K562 (cell line): ENCODE results near the gene PSMA7. TPM values are rescaled to one million over a fixed set of nuclear protein-coding genes. Genes with fewer than 3 reads are reported as not detected.

Experiments
- ARID1B ChIP-seq: fragments of 450-650 bp; IDR thresholded peaks from 2 replicates; pipeline ENCODE4 v1.6.1; 2016; ENCODE audit warnings: antibody characterized with exemption, mild to moderate bottlenecking, inconsistent platforms
- E2F8 ChIP-seq: fragments of 450-650 bp; IDR thresholded peaks from 2 replicates; pipeline ENCODE4 v1.7.1; 2018; ENCODE audit warnings: mild to moderate bottlenecking, low read depth; ENCODE audit not compliant: partially characterized antibody
- FOSL1 ChIP-seq: fragments of 200-800 bp; sonication (Bioruptor generic); conservative IDR thresholded peaks from 2 replicates; pipeline ENCODE4 v1.6.1; 2016; ENCODE audit warnings: missing genetic modification characterization, missing compliant biosample characterization
- HLTF ChIP-seq: fragments of 450-650 bp; IDR thresholded peaks from 2 replicates; pipeline ENCODE4 v1.6.1; 2016
- HMGN3 ChIP-seq: IDR thresholded peaks from 2 replicates; pipeline ENCODE4 v1.6.1; 2011; ENCODE audit warnings: borderline replicate concordance, low read depth, mild to moderate bottlenecking, mixed read lengths, low read length; ENCODE audit not compliant: insufficient read length; ENCODE audit errors: extremely low read depth
- ID3 ChIP-seq, 2 experiments: fragments of 250-450 bp in 1 of 2; fragments of 450-650 bp in 1 of 2; sonication (Bioruptor Pico) in 1 of 2; IDR thresholded peaks; 2 replicates each; pipeline versions ENCODE4 v1.6.1 to v1.8.0; 2016 to 2021; ENCODE audit warnings: mild to moderate bottlenecking in 2 of 2, moderate library complexity in 2 of 2, missing compliant biosample characterization in 1 of 2, missing genetic modification characterization in 1 of 2
- L3MBTL2 ChIP-seq: fragments of 450-650 bp; IDR thresholded peaks from 2 replicates; pipeline ENCODE4 v1.6.1; 2016; ENCODE audit warnings: mild to moderate bottlenecking, moderate library complexity
- LCOR ChIP-seq: sonication (generic); formaldehyde crosslinking; IDR thresholded peaks from 2 replicates; pipeline ENCODE4 v1.8.0; 2022; ENCODE audit warnings: mild to moderate bottlenecking, missing genetic modification reagents
- MCM5 ChIP-seq: fragments of 450-650 bp; IDR thresholded peaks from 2 replicates; pipeline ENCODE4 v1.6.1; 2016; ENCODE audit warnings: low read depth
- NFYB ChIP-seq: IDR thresholded peaks from 2 replicates; pipeline ENCODE4 v1.6.1; 2011; ENCODE audit warnings: mild to moderate bottlenecking, moderate library complexity; ENCODE audit not compliant: insufficient read length; ENCODE audit errors: extremely low read depth
- OTX1 ChIP-seq: fragments of 450-650 bp; formaldehyde crosslinking; IDR thresholded peaks from 2 replicates; pipeline ENCODE4 v1.4.0; 2022; ENCODE audit warnings: mild to moderate bottlenecking
- PRDM10 ChIP-seq: fragments of 450-650 bp; IDR thresholded peaks from 2 replicates; pipeline ENCODE4 v1.6.1; 2018; ENCODE audit not compliant: partially characterized antibody
- TAF9B ChIP-seq: fragments of 450-650 bp; IDR thresholded peaks from 2 replicates; pipeline ENCODE4 v1.6.1; 2018; ENCODE audit warnings: mild to moderate bottlenecking; ENCODE audit not compliant: partially characterized antibody
- ZC3H8 ChIP-seq: fragments of 450-650 bp; IDR thresholded peaks from 2 replicates; pipeline ENCODE4 v1.6.1; 2017
- ZNF696 ChIP-seq: fragments of 250-450 bp; sonication (Bioruptor Pico); conservative IDR thresholded peaks from 2 replicates; pipeline ENCODE4 v1.4.0; 2020; ENCODE audit warnings: mild to moderate bottlenecking, moderate library complexity
- polyA plus RNA-seq, 8 experiments: library from polyadenylated mRNA; depleted of rRNA in 4 of 8; stranded (reverse) in 5 of 8; unstranded in 3 of 8; fragments of >200 nt; fragmentation: Nextera tagmentation in 2 of 8; fragmentation: Illumina TruSeq in 1 of 8; extraction: Ambion mirVana in 2 of 8; extraction: Trizol in 1 of 8; gene quantifications; 2 replicates each; pipeline versions ENCODE4 v1.2.1 to v1.2.3, GENCODE V29; 2011 to 2014; ENCODE audit warnings: inconsistent platforms in 1 of 8, missing spikeins in 1 of 8
- total RNA-seq, 7 experiments: library from RNA; depleted of rRNA in 6 of 7; stranded (reverse); fragments of >200 nt in 6 of 7; fragmentation: Illumina TruSeq in 2 of 7; extraction: Trizol in 2 of 7; gene quantifications; 2 replicates each; pipeline versions ENCODE4 v1.2.1 to v1.2.3, GENCODE V29; 2011 to 2021; ENCODE audit warnings: low replicate concordance in 1 of 7
- TF ChIP-seq, protein P1 (sequence below): fragments of 450-650 bp; formaldehyde crosslinking; IDR thresholded peaks from 2 replicates; pipeline ENCODE4 v1.4.0; 2020; ENCODE audit warnings: mild to moderate bottlenecking, moderate library complexity
- TF ChIP-seq, protein P2 (sequence below): sonication (generic); formaldehyde crosslinking; IDR thresholded peaks from 2 replicates; pipeline ENCODE4 v1.8.1; 2022; ENCODE audit warnings: missing genetic modification reagents

Gene PSMA7
- total and polyA plus RNA-seq, 9 of the 15 experiments (the other 6 are each of a cell fraction or from before 2014, with no cell fraction given) = 257 to 510 (median 393) TPM

DNA sequence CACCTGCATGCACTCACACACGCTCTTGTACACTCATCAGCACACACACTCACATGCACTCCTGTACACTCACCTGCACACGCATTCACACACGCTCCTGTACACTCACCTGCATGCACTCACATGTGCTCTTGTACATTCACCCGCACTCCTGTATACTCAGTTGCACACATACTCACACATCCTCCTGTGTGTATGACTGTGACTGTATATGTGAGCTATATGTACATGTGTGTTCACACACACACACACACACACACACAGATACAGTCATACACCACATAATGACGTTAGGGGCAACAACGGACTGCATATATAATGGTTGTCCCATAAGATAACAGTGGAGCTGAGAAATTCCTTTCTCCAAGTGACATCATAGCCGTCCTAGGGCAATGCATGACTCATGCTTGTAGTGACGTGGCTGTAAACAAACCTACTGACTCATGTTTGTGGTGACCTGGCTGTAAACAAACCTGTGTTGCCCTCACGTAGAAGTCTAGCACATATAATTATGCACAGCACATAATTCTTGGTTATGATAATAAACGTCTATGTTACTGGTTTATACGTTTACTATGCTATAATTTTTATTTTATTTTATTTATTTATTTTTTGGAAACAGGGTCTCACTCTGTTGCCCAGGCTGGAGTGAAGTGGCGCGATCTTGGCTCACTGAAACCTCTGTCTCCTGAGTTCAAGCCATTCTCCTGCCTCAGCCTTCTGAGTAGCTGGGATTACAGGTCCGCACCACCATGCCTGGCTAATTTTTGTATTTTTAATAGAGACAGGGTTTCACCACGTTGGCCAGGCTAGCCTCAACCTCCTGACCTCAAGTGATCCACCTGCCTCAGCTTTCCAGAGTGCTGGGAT lies 54.7 kb downstream of the PSMA7 start (continued):
- TF ChIP-seq PRDM10 (no peak), FOSL1 (peak; percentile 100), HMGN3 (no peak), ID3 (CRISPR knock-in tag; IDR thresholded peaks at IDR 0.05) (no peak), ID3 (tag; IDR thresholded peaks at IDR 0.05) (no peak), OTX1 (CRISPR knock-in tag) (no peak), MCM5 (no peak), L3MBTL2 (no peak), TAF9B (peak; percentile 84), NFYB (no peak), ZNF696 (no peak), HLTF (no peak), ARID1B (peak; percentile 80), E2F8 (peak; percentile 59), ZC3H8 (no peak), LCOR (CRISPR knock-in tag) (no peak)
- TF ChIP-seq, protein P1, sequence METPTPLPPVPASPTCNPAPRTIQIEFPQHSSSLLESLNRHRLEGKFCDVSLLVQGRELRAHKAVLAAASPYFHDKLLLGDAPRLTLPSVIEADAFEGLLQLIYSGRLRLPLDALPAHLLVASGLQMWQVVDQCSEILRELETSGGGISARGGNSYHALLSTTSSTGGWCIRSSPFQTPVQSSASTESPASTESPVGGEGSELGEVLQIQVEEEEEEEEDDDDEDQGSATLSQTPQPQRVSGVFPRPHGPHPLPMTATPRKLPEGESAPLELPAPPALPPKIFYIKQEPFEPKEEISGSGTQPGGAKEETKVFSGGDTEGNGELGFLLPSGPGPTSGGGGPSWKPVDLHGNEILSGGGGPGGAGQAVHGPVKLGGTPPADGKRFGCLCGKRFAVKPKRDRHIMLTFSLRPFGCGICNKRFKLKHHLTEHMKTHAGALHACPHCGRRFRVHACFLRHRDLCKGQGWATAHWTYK (CRISPR knock-in tag) = no peak
- TF ChIP-seq, protein P2, sequence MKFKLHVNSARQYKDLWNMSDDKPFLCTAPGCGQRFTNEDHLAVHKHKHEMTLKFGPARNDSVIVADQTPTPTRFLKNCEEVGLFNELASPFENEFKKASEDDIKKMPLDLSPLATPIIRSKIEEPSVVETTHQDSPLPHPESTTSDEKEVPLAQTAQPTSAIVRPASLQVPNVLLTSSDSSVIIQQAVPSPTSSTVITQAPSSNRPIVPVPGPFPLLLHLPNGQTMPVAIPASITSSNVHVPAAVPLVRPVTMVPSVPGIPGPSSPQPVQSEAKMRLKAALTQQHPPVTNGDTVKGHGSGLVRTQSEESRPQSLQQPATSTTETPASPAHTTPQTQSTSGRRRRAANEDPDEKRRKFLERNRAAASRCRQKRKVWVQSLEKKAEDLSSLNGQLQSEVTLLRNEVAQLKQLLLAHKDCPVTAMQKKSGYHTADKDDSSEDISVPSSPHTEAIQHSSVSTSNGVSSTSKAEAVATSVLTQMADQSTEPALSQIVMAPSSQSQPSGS (CRISPR knock-in tag) = peak; percentile 43; the same call in 1 of the 2 replicates
